ENCODE data around the gene HOXC6.

HOXC6 gene

GRCh38 chr12:54042970-54043853, 15.0 kb downstream of the HOXC6 start (continued):
- TF ChIP-seq ZNF239 (tag by site-specific recombination; IDR thresholded peaks at IDR 0.05) (no peak), ZNF426 (tag by site-specific recombination; IDR thresholded peaks at IDR 0.05) (no peak), ZNF202 (tag by site-specific recombination; IDR thresholded peaks at IDR 0.05; ENCODE audit: borderline replicate concordance) (no peak), ZNF311 (tag by site-specific recombination; IDR thresholded peaks at IDR 0.05; ENCODE audit: borderline replicate concordance) (no peak), ZNF398 (tag by site-specific recombination; IDR thresholded peaks at IDR 0.05) (no peak), ZNF24 (tag by site-specific recombination; IDR thresholded peaks at IDR 0.05) (no peak), ZFHX2 (tag by site-specific recombination; conservative IDR thresholded peaks at IDR 0.05) (peak; percentile 67), ZNF146 (tag by site-specific recombination; IDR thresholded peaks at IDR 0.05) (no peak), ZNF48 (tag by site-specific recombination; IDR thresholded peaks at IDR 0.05) (no peak), ZNF529 (tag by site-specific recombination; IDR thresholded peaks at IDR 0.05; ENCODE audit: insufficient replicate concordance) (no peak), HOXC10 (CRISPR knock-in tag; IDR thresholded peaks at IDR 0.05) (no peak), ZNF169 (tag by site-specific recombination; IDR thresholded peaks at IDR 0.05) (no peak), ZNF140 (tag by site-specific recombination; IDR thresholded peaks at IDR 0.05) (no peak), PRDM10 (tag by site-specific recombination; IDR thresholded peaks at IDR 0.05) (0 out of 2 replicates have a peak, but pooled peaks have one; percentile 49), ZXDB (tag by site-specific recombination; IDR thresholded peaks at IDR 0.05) (no peak), ZSCAN30 (tag by site-specific recombination; IDR thresholded peaks at IDR 0.05) (no peak), ZNF416 (tag by site-specific recombination; IDR thresholded peaks at IDR 0.05) (no peak), SP7 (tag by site-specific recombination; IDR thresholded peaks at IDR 0.05) (no peak), ZBTB48 (tag by site-specific recombination; IDR thresholded peaks at IDR 0.05) (no peak), KLF10 (tag by site-specific recombination; IDR thresholded peaks at IDR 0.05) (no peak), ZNF658 (tag by site-specific recombination; IDR thresholded peaks at IDR 0.05) (no peak), FEZF1 (tag by site-specific recombination; IDR thresholded peaks at IDR 0.05) (no peak), INSM2 (tag by site-specific recombination; IDR thresholded peaks at IDR 0.05) (no peak), MYNN (tag by site-specific recombination; IDR thresholded peaks at IDR 0.05; ENCODE audit: borderline replicate concordance) (no peak), ZSCAN16 (tag by site-specific recombination; IDR thresholded peaks at IDR 0.05) (no peak), ZNF600 (tag by site-specific recombination; IDR thresholded peaks at IDR 0.05) (peak; percentile 75), ZNF335 (tag by site-specific recombination; conservative IDR thresholded peaks at IDR 0.05) (peak; percentile 2; the same call in 1 of the 2 replicates), ZFP41 (tag by site-specific recombination; IDR thresholded peaks at IDR 0.05; ENCODE audit: borderline replicate concordance) (no peak), ZNF544 (tag by site-specific recombination; IDR thresholded peaks at IDR 0.05) (no peak)
- TF ChIP-seq, protein P1, sequence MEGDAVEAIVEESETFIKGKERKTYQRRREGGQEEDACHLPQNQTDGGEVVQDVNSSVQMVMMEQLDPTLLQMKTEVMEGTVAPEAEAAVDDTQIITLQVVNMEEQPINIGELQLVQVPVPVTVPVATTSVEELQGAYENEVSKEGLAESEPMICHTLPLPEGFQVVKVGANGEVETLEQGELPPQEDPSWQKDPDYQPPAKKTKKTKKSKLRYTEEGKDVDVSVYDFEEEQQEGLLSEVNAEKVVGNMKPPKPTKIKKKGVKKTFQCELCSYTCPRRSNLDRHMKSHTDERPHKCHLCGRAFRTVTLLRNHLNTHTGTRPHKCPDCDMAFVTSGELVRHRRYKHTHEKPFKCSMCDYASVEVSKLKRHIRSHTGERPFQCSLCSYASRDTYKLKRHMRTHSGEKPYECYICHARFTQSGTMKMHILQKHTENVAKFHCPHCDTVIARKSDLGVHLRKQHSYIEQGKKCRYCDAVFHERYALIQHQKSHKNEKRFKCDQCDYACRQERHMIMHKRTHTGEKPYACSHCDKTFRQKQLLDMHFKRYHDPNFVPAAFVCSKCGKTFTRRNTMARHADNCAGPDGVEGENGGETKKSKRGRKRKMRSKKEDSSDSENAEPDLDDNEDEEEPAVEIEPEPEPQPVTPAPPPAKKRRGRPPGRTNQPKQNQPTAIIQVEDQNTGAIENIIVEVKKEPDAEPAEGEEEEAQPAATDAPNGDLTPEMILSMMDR (tag by site-specific recombination; IDR thresholded peaks at IDR 0.05), result no peak
